GM12892 (cell line): ENCODE measurements around the gene VPS33B.

Source experiments
- POLR2A ChIP-seq: IDR thresholded peaks from 2 replicates; pipeline ENCODE4 v1.6.1; 2011; ENCODE audit warnings: low read depth, low read length, control low read depth
- POLR2AphosphoS5 ChIP-seq: IDR thresholded peaks from 2 replicates; pipeline ENCODE4 v1.6.1; 2011; ENCODE audit warnings: low read depth, low read length, control low read depth
- TAF1 ChIP-seq: IDR thresholded peaks from 2 replicates; pipeline ENCODE4 v1.6.1; 2011; ENCODE audit warnings: low read depth, mild to moderate bottlenecking, control low read depth, low read length, borderline replicate concordance

- TF ChIP-seq TAF1, result no peak
- no peak for TF ChIP-seq POLR2A
- TF ChIP-seq POLR2AphosphoS5, result no peak
Measured at GRCh38 chr15:90974216-90974615, 48.2 kb downstream of the VPS33B start.
